ENCODE data around the gene ADGRA3.
A peak's percentile ranks its signal among the peaks of the same experiment; 100 is the strongest.

GRCh38 chr4:22389240-22389870 lies 126.5 kb downstream of the ADGRA3 start:
- TF ChIP-seq CTCF (conservative IDR thresholded peaks at IDR 0.05; ENCODE audit: low read depth, low read length) (peak; percentile 85), EZH2 (IDR thresholded peaks at IDR 0.05; ENCODE audit: low read length, unreplicated experiment) (no peak), EZH2phosphoT487 (IDR thresholded peaks at IDR 0.05; ENCODE audit: borderline replicate concordance, low read length) (no peak)
